Astrocyte of the spinal cord (primary cell): ENCODE data around the gene B4GALNT2.
A peak's percentile ranks its signal among the peaks of the same experiment; 100 is the strongest.
"Not testable (repeated sequence)": the region's sequence is repeated elsewhere in the genome, so short reads cannot be mapped to it uniquely, and the experiment has no call there.

Source experiments
- DNase-seq: peaks from one replicate; pipeline ENCODE4 v3.0.0; 2011; ENCODE audit warnings: low read depth, low spot score
- H3K4me3 ChIP-seq: 2 replicates; pipeline ENCODE4 v1.5.1; 2011; ENCODE audit warnings: low read depth, mild to moderate bottlenecking, low read length, moderate library complexity
- in situ Hi-C: cut with HindIII; loops from 2 replicates; pipeline ENCODE4 v1.10.0; 2017; ENCODE audit warnings: low sequenced_read_pairs
- TF ChIP-seq, protein P1 (sequence below): IDR thresholded peaks from 2 replicates; pipeline ENCODE4 v1.5.1; 2012; ENCODE audit warnings: low read depth, mild to moderate bottlenecking, low read length, inconsistent platforms

Gene B4GALNT2

GRCh38 chr17:49132317-49132698 is 261 bp upstream of the B4GALNT2 start:
- DNase-seq: no peak
- peak overlapping the region; percentile 42 for H3K4me3 ChIP-seq
- in situ Hi-C loops: no loop called here
- TF ChIP-seq, protein P1, sequence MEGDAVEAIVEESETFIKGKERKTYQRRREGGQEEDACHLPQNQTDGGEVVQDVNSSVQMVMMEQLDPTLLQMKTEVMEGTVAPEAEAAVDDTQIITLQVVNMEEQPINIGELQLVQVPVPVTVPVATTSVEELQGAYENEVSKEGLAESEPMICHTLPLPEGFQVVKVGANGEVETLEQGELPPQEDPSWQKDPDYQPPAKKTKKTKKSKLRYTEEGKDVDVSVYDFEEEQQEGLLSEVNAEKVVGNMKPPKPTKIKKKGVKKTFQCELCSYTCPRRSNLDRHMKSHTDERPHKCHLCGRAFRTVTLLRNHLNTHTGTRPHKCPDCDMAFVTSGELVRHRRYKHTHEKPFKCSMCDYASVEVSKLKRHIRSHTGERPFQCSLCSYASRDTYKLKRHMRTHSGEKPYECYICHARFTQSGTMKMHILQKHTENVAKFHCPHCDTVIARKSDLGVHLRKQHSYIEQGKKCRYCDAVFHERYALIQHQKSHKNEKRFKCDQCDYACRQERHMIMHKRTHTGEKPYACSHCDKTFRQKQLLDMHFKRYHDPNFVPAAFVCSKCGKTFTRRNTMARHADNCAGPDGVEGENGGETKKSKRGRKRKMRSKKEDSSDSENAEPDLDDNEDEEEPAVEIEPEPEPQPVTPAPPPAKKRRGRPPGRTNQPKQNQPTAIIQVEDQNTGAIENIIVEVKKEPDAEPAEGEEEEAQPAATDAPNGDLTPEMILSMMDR: no peak

DNA sequence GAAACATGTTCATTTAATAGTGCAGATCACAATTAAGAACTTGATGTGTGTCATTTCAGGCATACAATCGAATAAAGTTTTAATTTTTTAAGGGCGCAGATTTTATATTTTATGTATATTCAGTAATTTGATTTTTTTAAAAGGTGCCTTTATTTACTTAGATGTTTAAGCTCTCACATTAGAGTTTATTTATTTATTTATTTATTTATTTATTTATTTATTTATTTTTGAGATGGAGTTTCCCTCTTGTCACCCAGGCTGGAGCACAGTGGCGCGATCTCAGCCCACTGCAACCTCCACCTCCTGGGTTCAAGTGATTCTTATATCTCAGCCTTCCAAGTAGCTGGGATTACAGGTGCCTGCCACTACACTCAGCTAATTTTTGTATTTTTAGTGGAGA is 3.8 kb downstream of the B4GALNT2 start:
- no peak overlapping the region for H3K4me3 ChIP-seq
- no peak for DNase-seq
- TF ChIP-seq, protein P1: no peak
- in situ Hi-C loops: no loop called here

DNA sequence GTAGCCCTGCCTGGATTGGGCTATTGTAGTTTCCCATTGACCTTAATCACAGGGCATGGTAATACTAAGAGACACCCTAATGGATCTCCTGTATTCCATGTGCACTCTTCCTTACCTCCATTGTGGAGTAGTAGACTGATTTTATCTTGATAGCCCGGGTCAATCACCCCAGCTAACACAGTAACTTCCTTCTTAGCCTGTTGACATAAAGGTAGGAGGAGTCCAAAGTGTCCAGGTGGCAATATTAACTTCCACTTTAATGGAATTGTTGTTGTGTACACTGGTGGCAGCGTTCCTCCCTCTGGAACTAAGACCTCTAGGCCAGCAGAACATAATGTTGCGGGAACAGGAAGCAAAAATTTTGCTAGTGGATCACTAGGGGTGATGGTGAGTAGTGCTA is 13.1 kb downstream of the B4GALNT2 start:
- in situ Hi-C loops, H3K4me3 ChIP-seq, DNase-seq: not testable (repeated sequence)

GRCh38 chr17:49146620-49147306 is 14.2 kb downstream of the B4GALNT2 start:
- in situ Hi-C loops: no loop called here
- TF ChIP-seq, protein P1: no peak
- DNase-seq: peak; percentile 95
- no peak overlapping the region for H3K4me3 ChIP-seq

DNA sequence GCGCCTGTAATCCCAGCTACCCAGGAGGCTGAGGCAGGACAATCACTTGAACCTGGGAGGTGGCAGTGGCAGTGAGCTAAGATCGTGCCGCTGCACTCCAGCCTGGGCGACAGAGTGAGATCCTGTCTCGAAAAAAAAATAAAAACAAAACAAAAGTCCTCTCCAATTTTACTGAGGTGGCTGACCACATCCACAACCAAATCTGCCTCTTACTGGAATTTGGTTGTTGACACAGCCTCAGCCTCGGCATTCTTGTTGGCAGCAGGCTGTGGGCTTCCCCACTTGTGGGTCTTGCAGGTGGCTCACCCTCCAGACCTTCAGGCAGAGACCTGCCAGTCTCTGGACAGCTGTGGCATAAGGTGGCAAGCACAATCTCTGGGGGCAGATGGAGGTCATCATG is 15.6 kb downstream of the B4GALNT2 start:
- peak; percentile 11 for DNase-seq
- H3K4me3 ChIP-seq: no peak overlapping the region
- in situ Hi-C loops: no loop called here
- TF ChIP-seq, protein P1: no peak

DNA sequence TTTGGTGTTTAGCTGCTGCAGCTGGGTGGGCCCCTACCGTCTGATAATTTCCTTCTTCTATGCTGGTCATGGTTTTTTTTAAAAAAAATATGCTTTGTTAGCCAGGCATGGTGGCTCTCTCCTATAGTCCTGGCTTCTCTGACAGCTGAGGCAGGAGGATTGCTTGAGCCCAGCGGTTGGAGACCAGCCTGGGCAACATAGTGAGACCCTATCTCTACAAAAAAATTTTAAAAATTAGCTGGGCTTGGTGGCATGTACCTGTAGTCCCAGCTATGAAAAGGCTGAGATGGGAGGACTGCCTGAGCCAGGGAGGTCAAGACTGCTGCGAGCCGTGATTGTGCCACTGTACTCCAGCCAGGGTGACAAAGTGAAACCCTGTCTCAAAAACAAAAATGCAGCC is 19.4 kb downstream of the B4GALNT2 start:
- TF ChIP-seq, protein P1: no peak
- no peak overlapping the region for H3K4me3 ChIP-seq
- in situ Hi-C loops: no loop called here
- no peak for DNase-seq

- no peak for DNase-seq
- TF ChIP-seq, protein P1: no peak
- in situ Hi-C loops: no loop called here
- H3K4me3 ChIP-seq: no peak overlapping the region
Observed at GRCh38 chr17:49156256-49156655, 23.7 kb downstream of the B4GALNT2 start.
